ENCODE measurements around the gene TCERG1. TPM values are rescaled to one million over a fixed set of nuclear protein-coding genes. Genes with fewer than 3 reads are reported as not detected.

Gene TCERG1
- total RNA-seq, 2 experiments from 2014 or later: 123 to 131 TPM

- DNase-seq: peak; percentile 5
- H3K36me3 Mint-ChIP-seq (ENCODE audit: low read depth): no peaks in the 10 kb centered on the region
- H3K9me3 Mint-ChIP-seq: no peaks in the 10 kb centered on the region
- peaks cover 9% of the 10 kb centered on the region for H3K27me3 Mint-ChIP-seq (ENCODE audit: low read depth)
- H3K27ac Mint-ChIP-seq: no peak overlapping the region
- no peak overlapping the region for H3K4me3 Mint-ChIP-seq
- intact Hi-C loops (cut with micrococcal nuclease): loop anchor here (1.0 to 5.0 kb wide), 5 partner anchors 136 to 746 kb away; no protein-coding TSS in a partner anchor
- CTCF ChIA-PET: interaction anchor here (0.5 to 1.9 kb wide), 16 partner anchors 8 to 583 kb away, joined by 3 to 9 read pairs (median 4); partner anchors contain the start of gene TCERG1
- H3K4me1 Mint-ChIP-seq (ENCODE audit: low read depth): peaks cover 4% of the 10 kb centered on the region
These were observed 20.1 kb upstream of the TCERG1 start for GRCh38 chr5:146426853-146427618.

GRCh38 chr5:146427619-146427997, 19.5 kb upstream of the TCERG1 start:
- no peak for DNase-seq
- H3K4me3 Mint-ChIP-seq: no peak overlapping the region
- H3K9me3 Mint-ChIP-seq: no peaks in the 10 kb centered on the region
- H3K36me3 Mint-ChIP-seq (ENCODE audit: low read depth): no peaks in the 10 kb centered on the region
- H3K27ac Mint-ChIP-seq: no peak overlapping the region
- H3K27me3 Mint-ChIP-seq (ENCODE audit: low read depth): peaks cover 12% of the 10 kb centered on the region
- CTCF ChIA-PET: interaction anchor here (0.8 to 1.9 kb wide), 11 partner anchors 9 to 287 kb away, joined by 3 to 9 read pairs (median 5); partner anchors contain the start of gene TCERG1
- H3K4me1 Mint-ChIP-seq (ENCODE audit: low read depth): peaks cover 4% of the 10 kb centered on the region
- intact Hi-C loops (cut with micrococcal nuclease): loop anchor here (1.0 to 5.0 kb wide), 5 partner anchors 136 to 746 kb away; no protein-coding TSS in a partner anchor

- H3K27me3 Mint-ChIP-seq (ENCODE audit: low read depth): peaks cover 12% of the 10 kb centered on the region
- CTCF ChIA-PET: interaction anchor here (1.1 to 1.9 kb wide), 3 partner anchors 18 to 139 kb away, joined by 3 to 9 read pairs (median 7); partner anchors contain the start of gene TCERG1
- peaks cover 4% of the 10 kb centered on the region for H3K4me1 Mint-ChIP-seq (ENCODE audit: low read depth)
- intact Hi-C loops (cut with micrococcal nuclease): loop anchor here (5.0 kb wide), 3 partner anchors 376 to 731 kb away; no protein-coding TSS in a partner anchor
- H3K36me3 Mint-ChIP-seq (ENCODE audit: low read depth): no peaks in the 10 kb centered on the region
- no peak overlapping the region for H3K4me3 Mint-ChIP-seq
- H3K9me3 Mint-ChIP-seq: no peaks in the 10 kb centered on the region
- DNase-seq: no peak
- H3K27ac Mint-ChIP-seq: no peak overlapping the region
These were observed 18.5 kb upstream of the TCERG1 start for GRCh38 chr5:146428658-146429057.

GRCh38 chr5:146440353-146440752, 6.8 kb upstream of the TCERG1 start:
- Mint-ChIP-seq H3K4me3 (no peak overlapping the region), H3K27ac (no peak overlapping the region), H3K27me3 (ENCODE audit: low read depth) (peaks cover 11% of the 10 kb centered on the region), H3K4me1 (ENCODE audit: low read depth) (no peaks in the 10 kb centered on the region), H3K9me3 (no peaks in the 10 kb centered on the region), H3K36me3 (ENCODE audit: low read depth) (no peaks in the 10 kb centered on the region)
- CTCF ChIA-PET: no interaction called here
- no peak for DNase-seq
- intact Hi-C loops (cut with micrococcal nuclease): no loop called here

- CTCF ChIA-PET: no interaction called here
- intact Hi-C loops (cut with micrococcal nuclease): no loop called here
These were observed 6.2 kb upstream of the TCERG1 start for GRCh38 chr5:146440870-146441495.

GRCh38 chr5:146441896-146442295, 5.2 kb upstream of the TCERG1 start:
- Mint-ChIP-seq H3K27me3 (ENCODE audit: low read depth) (peaks cover 4% of the 10 kb centered on the region), H3K4me1 (ENCODE audit: low read depth) (peaks cover 2% of the 10 kb centered on the region), H3K4me3 (no peak overlapping the region), H3K36me3 (ENCODE audit: low read depth) (no peaks in the 10 kb centered on the region), H3K9me3 (no peaks in the 10 kb centered on the region), H3K27ac (no peak overlapping the region)
- intact Hi-C loops (cut with micrococcal nuclease): no loop called here
- CTCF ChIA-PET: interaction anchor here (0.8 to 1.2 kb wide), 2 partner anchors 11 to 18 kb away, joined by 3 to 5 read pairs; no protein-coding TSS in a partner anchor
- DNase-seq: no peak

More at GRCh38 chr5:146440870-146441495, 6.2 kb upstream of the TCERG1 start:
- Mint-ChIP-seq H3K36me3 (ENCODE audit: low read depth) (no peaks in the 10 kb centered on the region), H3K9me3 (no peaks in the 10 kb centered on the region), H3K4me3 (no peak overlapping the region), H3K27ac (no peak overlapping the region), H3K4me1 (ENCODE audit: low read depth) (no peaks in the 10 kb centered on the region), H3K27me3 (ENCODE audit: low read depth) (peaks cover 7% of the 10 kb centered on the region)
- DNase-seq: no peak

- intact Hi-C loops (cut with micrococcal nuclease): loop anchor here (1.0 to 5.0 kb wide), 6 partner anchors 245 to 1934 kb away; partner anchors contain the start of genes FBXO38, LARS1, PPP2R2B and RBM27
- CTCF ChIA-PET: interaction anchor here (1.5 kb wide), 1 partner anchor 19 kb away, joined by 3 read pairs; no protein-coding TSS in a partner anchor
- H3K4me1 Mint-ChIP-seq (ENCODE audit: low read depth): peaks cover 41% of the 10 kb centered on the region
- H3K27me3 Mint-ChIP-seq (ENCODE audit: low read depth): no peaks in the 10 kb centered on the region
- H3K4me3 Mint-ChIP-seq: peak overlapping the region; percentile 100
- no peaks in the 10 kb centered on the region for H3K9me3 Mint-ChIP-seq
- H3K27ac Mint-ChIP-seq: peak overlapping the region; percentile 99
- DNase-seq: peak; percentile 65
- peaks cover 13% of the 10 kb centered on the region for H3K36me3 Mint-ChIP-seq (ENCODE audit: low read depth)
These were observed 724 bp downstream of the TCERG1 start for GRCh38 chr5:146447734-146448380.

GRCh38 chr5:146448783-146449519, 1.8 kb downstream of the TCERG1 start:
- Mint-ChIP-seq H3K9me3 (no peaks in the 10 kb centered on the region), H3K4me3 (peak overlapping the region; percentile 100), H3K36me3 (ENCODE audit: low read depth) (peaks cover 15% of the 10 kb centered on the region), H3K27me3 (ENCODE audit: low read depth) (no peaks in the 10 kb centered on the region), H3K27ac (peak overlapping the region; percentile 30), H3K4me1 (ENCODE audit: low read depth) (peaks cover 45% of the 10 kb centered on the region)
- intact Hi-C loops (cut with micrococcal nuclease): loop anchor here (5.0 kb wide), 2 partner anchors 303 to 1933 kb away; partner anchors contain the start of gene FBXO38
- no peak for DNase-seq
- CTCF ChIA-PET: interaction anchor here (0.6 to 0.8 kb wide), 2 partner anchors 22 to 181 kb away, joined by 3 to 4 read pairs; no protein-coding TSS in a partner anchor

GRCh38 chr5:146450002-146450401, 2.9 kb downstream of the TCERG1 start:
- intact Hi-C loops (cut with micrococcal nuclease): no loop called here
- Mint-ChIP-seq H3K4me3 (no peak overlapping the region), H3K9me3 (no peaks in the 10 kb centered on the region), H3K27ac (no peak overlapping the region), H3K27me3 (ENCODE audit: low read depth) (no peaks in the 10 kb centered on the region), H3K4me1 (ENCODE audit: low read depth) (peaks cover 53% of the 10 kb centered on the region), H3K36me3 (ENCODE audit: low read depth) (peaks cover 18% of the 10 kb centered on the region)
- CTCF ChIA-PET: interaction anchor here (0.6 kb wide), 1 partner anchor 180 kb away, joined by 3 read pairs; no protein-coding TSS in a partner anchor
- no peak for DNase-seq

GRCh38 chr5:146451411-146451810, 4.3 kb downstream of the TCERG1 start:
- no peaks in the 10 kb centered on the region for H3K9me3 Mint-ChIP-seq
- no peaks in the 10 kb centered on the region for H3K27me3 Mint-ChIP-seq (ENCODE audit: low read depth)
- peaks cover 29% of the 10 kb centered on the region for H3K36me3 Mint-ChIP-seq (ENCODE audit: low read depth)
- no peak for DNase-seq
- no peak overlapping the region for H3K27ac Mint-ChIP-seq
- CTCF ChIA-PET: no interaction called here
- no peak overlapping the region for H3K4me3 Mint-ChIP-seq
- peaks cover 55% of the 10 kb centered on the region for H3K4me1 Mint-ChIP-seq (ENCODE audit: low read depth)
- intact Hi-C loops (cut with micrococcal nuclease): no loop called here

- no peak overlapping the region for H3K4me3 Mint-ChIP-seq
- peaks cover 37% of the 10 kb centered on the region for H3K36me3 Mint-ChIP-seq (ENCODE audit: low read depth)
- DNase-seq: no peak
- H3K27me3 Mint-ChIP-seq (ENCODE audit: low read depth): no peaks in the 10 kb centered on the region
- H3K9me3 Mint-ChIP-seq: no peaks in the 10 kb centered on the region
- H3K27ac Mint-ChIP-seq: no peak overlapping the region
- intact Hi-C loops (cut with micrococcal nuclease): no loop called here
- H3K4me1 Mint-ChIP-seq (ENCODE audit: low read depth): peaks cover 31% of the 10 kb centered on the region
- CTCF ChIA-PET: interaction anchor here (1.4 kb wide), 1 partner anchor 10 kb away, joined by 5 read pairs; the partner anchor contains the start of gene TCERG1
These were observed 10.3 kb downstream of the TCERG1 start for GRCh38 chr5:146457431-146457830.
